Colonic mucosa (tissue), 4 donors: ENCODE results near the gene HDAC4. TPM values are rescaled to one million over a fixed set of nuclear protein-coding genes. Genes with fewer than 3 reads are reported as not detected.

ENCODE experiments used
- DNase-seq: peaks from one replicate; pipeline ENCODE4 v3.0.0-alpha.2; 2020
- H3K27ac ChIP-seq: fragments of 200-600 bp; one replicate; pipeline ENCODE4 v1.8.0; 2021
- H3K27me3 ChIP-seq: fragments of 200-600 bp; one replicate; pipeline ENCODE4 v1.8.0; 2021
- H3K36me3 ChIP-seq: fragments of 200-600 bp; one replicate; pipeline ENCODE4 v1.8.0; 2021
- H3K4me1 ChIP-seq: fragments of 200-600 bp; one replicate; pipeline ENCODE4 v1.8.0; 2021; ENCODE audit warnings: mild to moderate bottlenecking
- H3K4me3 ChIP-seq: fragments of 200-600 bp; one replicate; pipeline ENCODE4 v1.8.0; 2021
- H3K9ac ChIP-seq, 2 donors: one replicate each; pipeline ENCODE4 v1.7.0; 2013; ENCODE audit warnings: control low read depth in 2 of 2, low read depth in 2 of 2, low read length in 2 of 2
- H3K9me3 ChIP-seq: fragments of 200-600 bp; one replicate; pipeline ENCODE4 v1.8.0; 2021
- CTCF ChIP-seq: fragments of 200-600 bp; IDR thresholded peaks from one replicate; pipeline ENCODE4 v1.8.0; 2022; ENCODE audit warnings: antibody characterized with exemption, mild to moderate bottlenecking
- intact Hi-C: fragments of 100-400 bp; cut with DNase I; formaldehyde crosslinking; loops from one replicate; pipeline ENCODE4 v1.14.1; 2022
- total RNA-seq, 2 donors: library from RNA; stranded (reverse); fragmentation: NEBNext Ultra II Directional in 1 of 2; extraction: Animal tissue kit (Norgen Biotek cat#: 25700) in 1 of 2; gene quantifications; one replicate each; pipeline ENCODE4 v1.2.1, GENCODE V29; 2021
- donor health status: healthy.
- donor health status: DM: no; HTN: no; CAD: no.
- donor health status: DM: no; HTN: no; CAD: no.

The HDAC4 gene
- total RNA-seq, 2 donors from 2014 or later: 35.3 to 46.8 TPM

GRCh38 chr2:239201884-239202283, 198.9 kb downstream of the HDAC4 start:
- DNase-seq: no peak
- Histone ChIP-seq H3K4me1 (no peaks in the 10 kb centered on the region), H3K9me3 (no peaks in the 10 kb centered on the region), H3K27me3 (no peaks in the 10 kb centered on the region), H3K9ac (no peak overlapping the region), H3K36me3 (no peaks in the 10 kb centered on the region), H3K27ac (no peak overlapping the region), H3K4me3 (no peak overlapping the region)
- no peak for TF ChIP-seq CTCF
- intact Hi-C loops: no loop called here

GRCh38 chr2:239201531-239201876, 199.3 kb downstream of the HDAC4 start:
- H3K27ac ChIP-seq: no peak overlapping the region

GRCh38 chr2:239200646-239201530, 199.9 kb downstream of the HDAC4 start:
- no peak overlapping the region for H3K9ac ChIP-seq
- no peaks in the 10 kb centered on the region for H3K4me1 ChIP-seq
- no peak overlapping the region for H3K27ac ChIP-seq
- H3K4me3 ChIP-seq: no peak overlapping the region
- no peak for TF ChIP-seq CTCF
- DNase-seq: no peak
- H3K9me3 ChIP-seq: no peaks in the 10 kb centered on the region
- no peaks in the 10 kb centered on the region for H3K36me3 ChIP-seq
- no peaks in the 10 kb centered on the region for H3K27me3 ChIP-seq
- intact Hi-C loops: no loop called here

More at GRCh38 chr2:239201531-239201876, 199.3 kb downstream of the HDAC4 start:
- H3K36me3 ChIP-seq: no peaks in the 10 kb centered on the region
- no peaks in the 10 kb centered on the region for H3K27me3 ChIP-seq
- no peak overlapping the region for H3K9ac ChIP-seq
- TF ChIP-seq CTCF: no peak
- H3K4me3 ChIP-seq: no peak overlapping the region
- H3K9me3 ChIP-seq: no peaks in the 10 kb centered on the region
- no peak for DNase-seq
- intact Hi-C loops: no loop called here
- no peaks in the 10 kb centered on the region for H3K4me1 ChIP-seq

- intact Hi-C loops: no loop called here
- Histone ChIP-seq H3K36me3 (no peaks in the 10 kb centered on the region), H3K9ac (peak overlapping the region in 1 of 2 donors; percentile 7), H3K4me3 (no peak overlapping the region), H3K9me3 (no peaks in the 10 kb centered on the region), H3K4me1 (no peaks in the 10 kb centered on the region), H3K27ac (peak overlapping the region; percentile 43), H3K27me3 (no peaks in the 10 kb centered on the region)
- peak; percentile 38 for DNase-seq
- no peak for TF ChIP-seq CTCF
Measured at GRCh38 chr2:239199041-239199768, 201.6 kb downstream of the HDAC4 start.

- H3K9ac ChIP-seq: no peak overlapping the region
- no peaks in the 10 kb centered on the region for H3K4me1 ChIP-seq
- H3K36me3 ChIP-seq: no peaks in the 10 kb centered on the region
- H3K27me3 ChIP-seq: no peaks in the 10 kb centered on the region
- no peak overlapping the region for H3K4me3 ChIP-seq
- no peaks in the 10 kb centered on the region for H3K9me3 ChIP-seq
- intact Hi-C loops: no loop called here
- no peak for TF ChIP-seq CTCF
- no peak for DNase-seq
- no peak overlapping the region for H3K27ac ChIP-seq
Measured at GRCh38 chr2:239198221-239198620, 202.6 kb downstream of the HDAC4 start.
